Testis (tissue), 3 donors: Measurements from ENCODE around the gene CARD18. TPM values are rescaled to one million over a fixed set of nuclear protein-coding genes. Genes with fewer than 3 reads are reported as not detected.

Source experiments
- DNase-seq: peaks from one replicate; pipeline ENCODE4 v3.0.0-alpha.2; 2019
- H3K27ac ChIP-seq, 2 donors: fragments of 200-600 bp; sonication (generic); one replicate each; pipeline ENCODE4 v1.5.1; 2019
- H3K27me3 ChIP-seq: fragments of 200-600 bp; sonication (generic); one replicate; pipeline ENCODE4 v1.5.1; 2019
- H3K36me3 ChIP-seq: fragments of 200-600 bp; sonication (generic); one replicate; pipeline ENCODE4 v1.5.1; 2017; ENCODE audit warnings: low read depth; ENCODE audit errors: missing control alignments
- H3K4me1 ChIP-seq: fragments of 200-600 bp; sonication (generic); one replicate; pipeline ENCODE4 v1.5.1; 2019
- H3K4me3 ChIP-seq, 2 donors: fragments of 200-600 bp; sonication (generic); one replicate each; pipeline ENCODE4 v1.5.1; 2017 to 2019
- H3K9me3 ChIP-seq: fragments of 200-600 bp; sonication (generic); one replicate; pipeline ENCODE4 v1.5.1; 2017
- CTCF ChIP-seq, 3 experiments: fragments of 450-650 bp in 2 of 3; fragments of 200-600 bp in 1 of 3; sonication (generic) in 1 of 3; IDR thresholded peaks; one replicate each; pipeline ENCODE4 v1.5.1; 2016 to 2019; ENCODE audit warnings: antibody characterized with exemption in 3 of 3, mild to moderate bottlenecking in 2 of 3, moderate library complexity in 1 of 3
- POLR2A ChIP-seq: fragments of 450-650 bp; IDR thresholded peaks from one replicate; pipeline ENCODE4 v1.6.1; 2017; ENCODE audit warnings: antibody characterized with exemption, mild to moderate bottlenecking, moderate library complexity
- WGBS, 2 donors: methylation state at CpG; one replicate each; pipeline ENCODE4 v1.1.5; 2018; 5-methylcytosine and 5-hydroxymethylcytosine counted together
- intact Hi-C: fragments of 100-400 bp; cut with DNase I; formaldehyde crosslinking; loops from one replicate; pipeline ENCODE4 v1.15.1; 2023; ENCODE audit warnings: low total_unique reads
- polyA plus RNA-seq: library from polyadenylated mRNA; stranded (reverse); fragments of 350-450 nt; fragmentation: Illumina TruSeq; extraction: RNeasy Lipid Tissue Mini Kit (QIAGEN cat#74804); gene quantifications from one replicate; pipeline ENCODE4 v1.2.3, GENCODE V29; 2014; ENCODE audit warnings: low read depth, low replicate concordance; ENCODE audit not compliant: insufficient read depth
- total RNA-seq, 2 donors: library from RNA; depleted of rRNA; stranded (reverse); fragments of >200 nt; gene quantifications; one replicate each; pipeline ENCODE4 v1.2.3, GENCODE V29; 2016

The CARD18 gene
- total and polyA plus RNA-seq, 3 donors from 2014 or later: 0.81 to 2.3 (median 0.92) TPM

GRCh38 chr11:105144887-105145286 is 5.3 kb upstream of the CARD18 start:
- Histone ChIP-seq H3K27ac (no peak overlapping the region), H3K4me3 (no peak overlapping the region), H3K36me3 (no peaks in the 10 kb centered on the region), H3K9me3 (no peaks in the 10 kb centered on the region), H3K27me3 (no peaks in the 10 kb centered on the region), H3K4me1 (no peaks in the 10 kb centered on the region)
- WGBS, 2 donors: 78 to 80% methylated on average over 2 of the region's 2 CpGs
- intact Hi-C loops: no loop called here
- no peak for DNase-seq
- TF ChIP-seq POLR2A (no peak), CTCF (IDR thresholded peaks at IDR 0.05) (no peak)

GRCh38 chr11:105142167-105142566 is 2.6 kb upstream of the CARD18 start:
- H3K27ac ChIP-seq: no peak overlapping the region

GRCh38 chr11:105137286-105137685 is 2.3 kb downstream of the CARD18 start:
- Histone ChIP-seq H3K27ac (no peak overlapping the region), H3K27me3 (no peaks in the 10 kb centered on the region), H3K4me3 (no peak overlapping the region), H3K36me3 (no peaks in the 10 kb centered on the region), H3K4me1 (no peaks in the 10 kb centered on the region), H3K9me3 (no peaks in the 10 kb centered on the region)
- 72 to 79% methylated on average over 1 of the region's 1 CpG for WGBS, 2 donors
- intact Hi-C loops: no loop called here
- no peak for TF ChIP-seq CTCF (IDR thresholded peaks at IDR 0.05)
- no peak for DNase-seq

More at GRCh38 chr11:105142167-105142566, 2.6 kb upstream of the CARD18 start:
- TF ChIP-seq POLR2A: no peak
- TF ChIP-seq CTCF (IDR thresholded peaks at IDR 0.05): no peak
- Histone ChIP-seq H3K4me1 (no peaks in the 10 kb centered on the region), H3K9me3 (no peaks in the 10 kb centered on the region), H3K4me3 (no peak overlapping the region), H3K36me3 (no peaks in the 10 kb centered on the region), H3K27me3 (no peaks in the 10 kb centered on the region)
- DNase-seq: no peak
- intact Hi-C loops: no loop called here
- 77 to 88% methylated on average over 1 of the region's 1 CpG for WGBS, 2 donors

DNA sequence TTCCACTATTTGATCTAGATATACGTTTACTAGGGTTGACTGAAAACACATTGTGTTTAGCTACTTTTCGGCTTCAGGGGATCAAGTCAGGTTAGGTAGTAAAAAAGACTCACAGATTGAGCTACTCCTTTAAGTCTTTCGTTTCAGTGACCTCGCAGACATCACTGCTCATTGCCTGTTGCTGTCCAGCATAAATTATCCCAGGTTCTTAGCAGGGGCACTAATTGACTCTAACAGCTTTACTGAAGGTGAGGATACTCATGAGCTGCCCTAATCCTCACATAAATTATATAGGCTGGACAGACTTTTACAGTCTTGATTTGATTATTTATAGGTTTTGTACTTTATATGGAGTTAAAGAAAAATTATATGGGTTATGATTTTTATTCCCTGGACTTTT is 3.7 kb downstream of the CARD18 start:
- Histone ChIP-seq H3K27ac (no peak overlapping the region), H3K27me3 (no peaks in the 10 kb centered on the region), H3K4me3 (no peak overlapping the region), H3K9me3 (no peaks in the 10 kb centered on the region), H3K36me3 (no peaks in the 10 kb centered on the region), H3K4me1 (no peaks in the 10 kb centered on the region)
- TF ChIP-seq CTCF (IDR thresholded peaks at IDR 0.05) (no peak), POLR2A (no peak)
- DNase-seq: no peak
- intact Hi-C loops: no loop called here
- 33 to 37% methylated on average over 4 of the region's 4 CpGs for WGBS, 2 donors

DNA sequence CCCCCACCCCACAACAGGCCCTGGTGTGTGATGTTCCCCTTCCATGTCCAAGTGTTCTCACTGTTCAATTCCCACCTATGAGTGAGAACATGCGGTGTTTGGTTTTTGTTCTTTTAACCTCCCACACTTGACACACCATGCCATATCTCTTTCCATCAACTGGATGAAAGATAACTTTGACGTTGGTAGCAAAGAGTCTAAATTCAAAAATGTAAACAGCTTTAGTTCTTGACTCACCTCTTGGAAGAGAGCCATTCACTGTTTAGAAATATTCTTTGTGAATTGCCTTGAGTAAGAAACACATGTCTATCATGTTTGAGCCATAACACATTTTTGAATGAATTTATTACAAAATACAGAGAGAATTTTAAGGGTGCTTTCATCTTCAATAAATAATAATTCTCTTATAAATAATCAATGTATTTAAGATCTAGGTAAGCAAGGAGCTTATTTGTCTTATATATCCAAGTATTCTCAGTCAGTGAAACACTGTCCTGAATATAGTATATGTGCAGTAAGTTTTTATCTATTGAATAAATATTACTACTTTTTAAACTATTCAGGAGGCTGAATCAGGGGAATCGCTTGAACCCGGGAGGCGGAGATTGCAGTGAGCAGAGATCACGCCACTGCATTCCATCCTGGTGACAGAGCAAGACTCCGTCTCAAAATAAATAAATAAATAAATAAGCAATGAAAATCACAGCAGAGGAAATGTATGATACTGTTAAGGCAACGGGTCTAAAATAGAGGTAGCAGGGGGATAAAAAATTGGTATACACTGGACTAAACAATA is 6.7 kb downstream of the CARD18 start:
- Histone ChIP-seq H3K36me3 (no peaks in the 10 kb centered on the region), H3K9me3 (no peaks in the 10 kb centered on the region), H3K27ac (no peak overlapping the region), H3K27me3 (no peaks in the 10 kb centered on the region), H3K4me3 (no peak overlapping the region), H3K4me1 (no peaks in the 10 kb centered on the region)
- no peak for DNase-seq
- TF ChIP-seq POLR2A (no peak), CTCF (IDR thresholded peaks at IDR 0.05) (no peak)
- intact Hi-C loops: no loop called here
- WGBS, 2 donors: 60 to 79% methylated on average over 8 of the region's 8 CpGs
